GM18867 (cell line): ENCODE data around the gene EBPL.
"Not testable (repeated sequence)": the region's sequence is repeated elsewhere in the genome, so short reads cannot be mapped to it uniquely, and the experiment has no call there.

Source experiments
- ATAC-seq: cut with Tn5 transposase; IDR thresholded peaks from one replicate; pipeline ENCODE4 v1.9.1; 2021; ENCODE audit warnings: mild to moderate bottlenecking, moderate library complexity; ENCODE audit not compliant: unreplicated experiment

EBPL gene

DNA sequence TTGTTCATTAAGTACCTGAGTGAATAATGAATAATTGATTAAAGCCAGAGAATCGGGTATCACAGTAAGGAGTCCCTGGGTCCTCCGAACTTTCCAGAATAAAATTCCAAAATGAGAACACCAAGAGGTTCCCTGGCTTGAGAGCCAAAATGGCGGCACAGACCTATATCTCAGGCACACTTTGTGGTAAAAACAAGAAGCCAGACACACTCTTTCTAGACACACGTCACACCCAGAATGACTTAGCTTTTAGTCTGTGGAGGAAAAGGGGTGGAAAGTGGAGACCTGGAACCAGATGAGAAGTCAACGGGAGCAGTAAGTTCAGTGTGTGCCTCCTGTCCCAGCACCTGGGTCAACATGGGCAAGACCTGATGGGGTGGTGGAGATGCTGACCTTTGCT, 54.6 kb downstream of the EBPL start:
- no peak for ATAC-seq

DNA sequence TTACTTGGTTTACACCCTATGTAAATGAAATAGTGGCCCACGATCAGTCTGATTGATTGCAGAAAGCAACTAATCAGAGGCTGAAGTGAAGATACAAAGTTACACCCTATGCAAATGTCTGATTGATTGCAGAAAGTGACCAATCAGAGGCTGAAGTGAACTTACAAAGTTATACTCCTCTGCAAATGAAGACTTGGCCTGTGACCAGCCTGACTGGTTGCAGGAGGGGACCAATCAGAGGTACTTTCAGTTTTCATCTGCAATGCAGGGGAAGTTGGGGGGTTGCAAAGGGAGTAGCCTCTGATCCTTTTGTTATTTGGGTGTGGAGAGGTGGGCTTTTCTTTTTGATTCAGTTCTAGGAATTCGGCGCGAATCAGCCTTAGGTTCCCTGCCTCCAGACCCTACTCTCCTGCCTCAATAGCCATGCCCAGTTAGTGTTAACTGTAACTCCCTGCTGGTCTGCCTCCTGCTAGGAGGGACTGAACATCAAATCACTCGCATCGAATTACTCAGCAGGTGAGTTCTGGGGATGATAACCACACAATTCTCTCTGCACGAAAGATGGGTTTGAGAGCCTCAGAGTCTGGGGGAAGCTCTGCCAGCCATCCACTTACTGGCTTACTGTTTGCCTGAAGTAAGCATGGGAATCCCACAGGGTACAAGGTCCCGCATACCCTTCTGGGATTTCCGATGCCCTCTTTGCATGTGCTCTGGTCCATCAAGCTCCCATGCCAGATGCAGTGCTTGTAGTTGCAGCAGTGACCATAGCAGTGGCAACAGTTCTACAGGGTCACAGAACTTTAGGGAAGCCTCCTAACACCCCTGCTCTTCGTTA, 55.5 kb downstream of the EBPL start:
- peak; percentile 46 for ATAC-seq

DNA sequence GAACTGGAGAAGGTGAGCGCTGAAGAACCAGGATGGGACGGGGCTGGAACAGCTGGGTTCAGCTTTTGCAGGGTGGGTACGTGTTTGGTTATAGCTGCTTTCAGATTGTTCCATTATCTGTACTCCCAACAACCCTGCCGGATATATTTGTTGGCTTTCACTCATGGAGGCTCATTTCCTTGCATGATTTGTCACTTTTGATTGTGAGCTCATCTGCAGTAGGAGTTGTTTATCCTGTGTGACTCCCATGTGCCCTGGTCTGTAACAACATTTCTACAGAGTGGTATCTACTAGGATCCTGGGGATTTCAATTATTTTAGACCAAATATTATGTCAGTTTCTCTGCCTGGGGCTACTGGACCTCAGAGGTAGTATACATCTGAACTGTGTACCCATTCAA, 57.6 kb downstream of the EBPL start:
- no peak for ATAC-seq

DNA sequence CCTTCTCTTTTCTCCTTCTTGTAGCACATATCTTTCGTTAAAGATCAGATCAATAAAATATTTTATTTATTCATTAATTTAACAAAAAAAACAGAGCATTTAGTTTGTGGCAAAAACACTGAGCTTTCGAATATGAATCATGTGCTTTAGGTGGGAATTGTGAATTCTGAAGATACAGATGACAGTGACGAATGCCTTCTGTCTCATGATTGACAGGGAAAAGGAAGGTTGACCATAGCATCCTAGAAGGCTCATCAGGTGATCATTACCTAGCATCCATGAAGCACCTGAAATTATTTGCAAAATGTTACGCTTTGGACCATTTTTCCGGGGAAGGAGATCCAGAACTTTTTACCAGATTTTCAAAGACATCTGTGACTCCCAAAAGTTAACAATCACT, 59.1 kb downstream of the EBPL start:
- no peak for ATAC-seq

DNA sequence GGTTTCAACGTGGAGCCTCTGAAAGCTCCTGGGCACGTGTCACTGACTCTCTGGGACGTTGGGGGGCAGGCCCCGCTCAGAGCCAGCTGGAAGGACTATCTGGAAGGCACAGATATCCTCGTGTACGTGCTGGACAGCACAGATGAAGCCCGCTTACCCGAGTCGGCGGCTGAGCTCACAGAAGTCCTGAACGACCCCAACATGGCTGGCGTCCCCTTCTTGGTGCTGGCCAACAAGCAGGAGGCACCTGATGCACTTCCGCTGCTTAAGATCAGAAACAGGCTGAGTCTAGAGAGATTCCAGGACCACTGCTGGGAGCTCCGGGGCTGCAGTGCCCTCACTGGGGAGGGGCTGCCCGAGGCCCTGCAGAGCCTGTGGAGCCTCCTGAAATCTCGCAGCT, 60.7 kb downstream of the EBPL start:
- no peak for ATAC-seq

DNA sequence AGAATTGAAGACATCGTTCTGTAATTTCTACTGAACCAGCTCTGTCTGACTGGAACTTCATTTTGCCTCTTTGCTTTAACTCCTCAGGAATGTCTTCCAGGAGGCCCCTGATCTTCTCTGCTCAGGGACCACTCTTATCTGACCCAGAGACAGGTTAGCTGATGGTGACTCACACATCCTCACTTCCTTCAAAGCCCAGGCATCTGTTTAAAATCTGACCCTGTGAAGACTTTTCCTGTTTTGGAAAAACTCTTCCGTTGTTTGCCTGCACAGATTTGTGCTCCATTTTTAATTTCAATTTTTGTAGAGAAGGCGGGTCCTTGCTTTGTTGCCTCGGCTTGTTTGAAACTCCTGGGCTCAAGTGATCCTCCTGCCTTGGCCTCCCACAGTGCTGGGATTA, 61.3 kb downstream of the EBPL start:
- no peak for ATAC-seq

DNA sequence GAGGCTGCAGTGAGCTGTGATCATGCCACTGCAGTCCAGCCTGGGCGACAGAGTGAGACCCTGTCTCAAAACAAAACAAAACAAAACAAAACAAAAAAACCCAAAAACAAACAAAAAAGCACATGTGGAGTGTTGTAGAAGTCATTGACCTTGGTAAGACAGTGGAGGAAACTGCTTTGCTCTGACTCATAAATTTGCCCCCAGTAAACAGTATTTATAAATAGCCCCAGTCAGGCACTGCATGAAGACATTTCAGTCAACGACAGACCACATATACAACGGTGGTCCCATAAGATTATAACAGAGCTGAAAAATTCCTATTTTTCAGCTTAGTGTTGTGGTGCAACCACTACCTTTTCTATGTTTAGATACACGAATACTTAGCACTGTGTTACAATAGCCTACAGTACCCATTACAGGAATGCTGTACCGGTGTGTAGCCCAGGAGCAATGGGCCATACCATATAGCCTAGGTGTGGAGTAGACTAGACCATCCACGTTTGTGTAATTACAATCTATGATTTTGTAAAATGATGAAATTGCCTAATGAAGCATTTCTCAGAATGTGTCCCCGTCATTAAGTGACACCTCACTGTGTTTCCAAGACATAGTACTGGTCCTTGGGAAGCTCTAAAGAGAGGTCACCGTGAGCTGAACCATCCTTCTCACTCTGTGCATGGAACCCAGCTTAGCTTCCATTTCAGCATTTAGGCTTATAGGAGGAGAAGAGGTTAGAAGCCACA, 61.9 kb downstream of the EBPL start:
- no peak for ATAC-seq

DNA sequence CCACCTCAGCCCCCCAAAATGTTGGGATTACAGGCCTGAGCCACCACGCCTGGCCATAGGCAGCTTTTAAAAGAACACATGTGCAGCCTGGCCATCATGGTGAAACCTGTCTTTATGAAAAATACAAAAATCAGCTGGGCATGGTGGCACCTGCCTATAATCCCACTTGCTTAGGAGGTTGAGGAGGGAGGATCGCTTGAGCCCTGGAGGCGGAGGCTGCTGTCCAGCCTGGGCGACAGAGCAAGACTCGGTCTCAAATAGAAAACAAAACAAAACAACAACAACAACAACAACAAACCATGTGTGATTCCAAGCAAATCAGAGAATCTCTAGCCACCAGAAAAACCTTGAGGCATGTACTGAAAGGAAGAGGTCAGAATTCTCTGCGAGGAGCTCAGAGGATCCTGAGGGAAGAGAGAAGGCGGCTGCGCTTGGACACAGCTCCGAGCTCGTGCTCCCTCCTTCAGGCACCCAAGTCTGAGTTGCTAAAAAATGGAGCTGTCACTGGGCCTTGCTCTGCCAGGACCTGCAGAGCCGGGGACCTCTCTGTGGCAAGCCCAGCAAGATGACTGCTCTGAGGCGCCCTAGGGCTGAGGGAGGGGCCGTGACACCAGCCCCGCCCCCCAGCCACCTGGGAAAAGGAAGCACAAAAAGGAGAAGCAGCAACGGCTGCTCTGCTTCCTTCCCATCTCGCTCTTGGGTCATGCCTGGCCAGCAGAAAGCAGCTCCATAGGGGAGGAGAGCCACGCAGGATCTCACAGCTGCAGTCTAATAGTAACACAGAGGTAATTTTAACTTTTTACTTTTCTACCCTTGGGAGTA, 63.2 kb downstream of the EBPL start, which contains the start of gene ARL11:
Gene ARL11 (plus strand): TSS at position 677 of the 822 bp plus-strand sequence. CDS start 1,941 bp downstream, outside the sequence.
- ATAC-seq, result peak; percentile 95

DNA sequence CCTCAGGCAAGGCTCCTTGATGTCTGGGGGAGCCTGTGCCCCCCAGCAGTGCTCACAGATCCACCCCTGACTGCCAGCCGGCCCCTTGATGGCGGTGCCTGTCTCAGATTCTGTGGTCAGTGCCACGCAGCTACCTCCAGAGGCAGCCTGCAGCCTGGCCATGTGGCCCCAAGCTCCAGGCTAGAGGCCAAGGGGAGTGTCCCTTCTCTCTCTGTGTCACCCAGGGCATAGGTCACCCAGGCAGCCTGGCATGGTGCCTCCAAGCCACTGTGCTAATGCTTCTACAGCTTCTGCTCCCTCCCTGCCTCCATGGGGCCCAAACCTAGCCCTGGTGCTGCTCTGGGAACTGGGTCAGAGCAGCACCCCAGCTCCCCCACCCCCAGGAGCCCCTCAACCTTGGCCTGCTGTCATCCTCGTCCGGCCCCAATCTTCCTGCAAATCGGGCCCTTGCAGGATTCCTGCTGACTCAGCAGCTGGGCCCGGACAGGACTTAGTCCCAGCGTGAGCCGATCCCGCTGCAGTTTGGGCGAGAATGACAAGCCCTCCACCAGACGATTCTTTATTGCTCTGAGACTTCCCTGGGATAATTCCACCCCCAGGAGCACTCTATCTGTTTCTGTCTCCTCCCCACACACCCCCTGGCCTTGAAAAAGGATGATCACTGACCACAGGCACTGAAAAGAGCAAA, 65.8 kb downstream of the EBPL start:
- no peak for ATAC-seq

DNA sequence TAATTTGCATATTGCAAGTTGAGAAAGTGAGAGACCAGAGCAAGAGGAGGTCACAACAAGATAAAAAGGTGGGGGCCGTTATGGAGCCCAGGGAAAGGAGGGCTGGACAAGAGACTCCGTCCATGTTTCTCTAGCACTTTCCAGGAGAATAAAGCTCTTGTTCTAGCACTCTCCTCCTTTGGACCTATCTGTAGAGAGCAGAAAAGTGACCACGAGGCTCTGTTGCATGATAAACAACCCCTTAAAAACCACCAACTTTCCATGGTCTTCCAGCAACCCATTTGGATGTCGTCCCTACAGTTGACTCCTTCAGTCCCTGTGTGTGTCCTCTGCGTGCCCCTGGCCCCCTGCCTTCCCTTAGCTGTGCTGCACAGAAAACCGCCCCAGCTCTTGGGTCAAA, 67.1 kb downstream of the EBPL start:
- ATAC-seq, result no peak

DNA sequence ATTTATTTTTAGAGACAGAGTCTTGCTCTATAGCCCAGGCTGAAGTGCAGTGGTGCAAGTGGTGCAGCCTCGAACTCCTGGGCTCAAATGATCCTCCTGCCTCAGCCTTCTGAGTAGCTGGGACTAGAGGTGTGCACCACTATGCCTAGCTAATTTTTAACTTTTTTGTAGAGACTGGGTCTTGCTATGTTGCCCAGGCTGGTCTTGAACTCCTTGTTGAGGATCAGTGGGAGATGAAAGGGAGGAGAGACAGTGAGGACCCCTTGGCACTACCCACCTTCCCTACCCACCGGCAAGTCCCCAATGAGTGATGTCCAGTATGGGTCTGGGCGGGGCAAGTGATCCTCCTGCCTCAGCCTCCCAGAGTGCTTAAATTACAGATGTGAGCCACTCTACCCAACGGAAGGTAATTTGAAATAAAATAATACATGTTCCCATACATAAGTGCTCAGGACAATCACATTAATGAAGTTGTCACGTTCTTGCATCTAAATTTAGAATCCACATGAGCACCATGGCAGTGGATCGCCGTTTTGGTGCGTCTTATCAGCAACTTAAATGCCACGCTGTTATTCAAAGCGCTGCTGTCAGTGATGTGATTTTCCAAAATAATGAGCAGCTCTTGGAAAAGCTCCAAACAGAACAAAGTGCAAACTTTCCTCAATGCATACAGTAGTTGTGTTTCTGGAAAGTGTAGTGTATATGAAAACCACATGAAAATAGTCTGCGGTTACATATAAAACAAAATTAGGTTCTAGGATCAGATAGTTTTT, 68.9 kb downstream of the EBPL start:
- no peak for ATAC-seq

DNA sequence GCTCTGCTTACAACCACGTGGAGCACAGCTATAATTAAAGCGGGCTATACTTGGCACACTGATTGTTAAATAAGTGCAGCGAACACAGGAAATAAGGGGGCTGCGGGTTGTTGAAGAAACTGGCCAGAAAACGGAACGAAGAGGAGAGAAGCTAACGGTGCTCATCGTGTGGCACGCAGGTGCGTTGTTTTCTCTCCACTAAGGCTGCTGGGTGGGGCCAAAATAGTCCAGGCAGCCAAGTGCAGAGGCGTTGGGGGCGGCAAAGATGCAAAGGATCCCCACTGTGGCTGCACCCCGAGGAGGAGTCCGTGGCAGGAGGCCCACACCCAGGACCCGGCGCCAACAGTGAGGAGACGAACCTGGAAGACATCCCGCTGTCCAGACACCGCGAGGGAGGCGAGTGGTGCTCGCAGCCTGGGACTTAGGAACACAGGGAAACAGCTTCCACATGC, 71.1 kb downstream of the EBPL start:
- ATAC-seq, result peak; percentile 89

DNA sequence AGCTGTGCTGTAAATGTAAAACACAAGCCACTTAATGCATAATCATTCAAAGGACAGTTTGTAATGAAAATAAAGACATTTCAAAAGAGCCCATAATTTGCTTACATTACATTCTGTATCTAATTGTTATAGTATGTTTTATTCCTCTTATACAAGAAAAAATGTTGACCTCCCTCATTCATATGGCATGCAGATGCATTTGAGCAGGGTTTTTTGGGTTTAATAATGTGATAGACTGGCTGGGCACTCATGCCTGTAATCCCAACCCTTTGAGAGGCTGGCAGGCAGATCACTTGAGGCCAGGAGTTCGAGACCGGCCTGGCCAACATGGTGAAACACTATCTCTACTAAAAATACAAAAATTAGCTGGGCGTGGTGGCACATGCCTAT, 74.6 kb downstream of the EBPL start:
- no peak for ATAC-seq

DNA sequence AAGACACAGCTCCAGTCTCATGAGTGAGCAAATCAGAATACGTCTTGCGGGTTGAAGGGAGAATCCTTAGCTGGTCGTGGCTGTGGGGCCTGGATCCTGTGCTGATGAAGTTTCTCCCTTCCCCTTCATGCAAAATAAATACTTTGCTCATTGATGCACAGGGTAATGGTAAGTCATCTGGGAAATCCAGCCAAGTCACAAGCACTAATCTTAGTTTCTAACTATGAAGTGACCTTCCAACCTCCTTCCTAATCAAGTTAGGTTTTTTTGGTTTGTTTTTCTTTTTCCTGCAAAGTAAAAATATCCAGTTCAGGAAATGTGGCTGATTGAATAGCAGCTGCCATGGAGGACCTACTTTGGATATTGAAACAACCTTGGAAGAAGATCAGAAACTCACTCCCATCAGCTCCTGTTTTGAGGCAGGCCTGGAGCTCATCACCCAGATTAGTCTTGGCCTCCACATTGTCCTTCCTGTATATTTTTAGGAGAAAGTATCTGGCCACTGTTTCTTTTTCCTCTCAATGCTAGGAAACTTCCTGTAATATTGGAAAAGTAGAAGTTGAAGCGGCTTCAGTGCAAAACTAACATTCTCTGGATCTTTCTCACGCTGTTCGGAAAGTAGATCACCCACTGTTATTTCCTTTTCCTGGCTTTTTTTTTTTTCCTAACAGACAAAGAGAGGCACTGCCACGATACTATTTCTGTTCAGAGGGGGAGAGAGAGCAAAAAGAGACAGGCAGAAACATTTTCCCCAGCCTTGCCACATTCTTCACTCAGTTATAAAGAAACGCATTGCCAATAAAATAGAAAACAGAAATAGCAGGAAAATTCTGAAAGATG, 75.2 kb downstream of the EBPL start:
- ATAC-seq, result no peak

DNA sequence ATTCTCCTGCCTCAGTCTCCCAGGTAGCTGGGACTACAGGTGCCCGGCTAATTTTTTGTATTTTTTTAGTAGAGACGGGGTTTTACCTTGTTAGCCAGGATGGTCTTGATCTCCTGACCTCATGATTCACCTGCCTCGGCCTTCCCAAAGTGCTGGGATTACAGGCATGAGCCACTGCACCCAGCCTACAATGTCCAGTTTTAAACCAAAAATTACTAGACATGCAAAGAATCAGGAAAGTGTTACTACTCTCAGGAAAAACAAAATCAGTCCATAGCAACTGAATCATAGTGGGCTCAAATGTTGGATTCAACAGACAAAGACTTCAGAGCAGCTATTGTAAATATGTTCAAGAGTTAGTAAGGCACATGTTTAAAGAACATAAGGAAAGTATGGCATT, 79.2 kb downstream of the EBPL start:
- not testable (repeated sequence) for ATAC-seq
